ENCODE measurements around the gene SLC29A2. TPM values are rescaled to one million over a fixed set of nuclear protein-coding genes. Genes with fewer than 3 reads are reported as not detected.
A peak's percentile ranks its signal among the peaks of the same experiment; 100 is the strongest.

SLC29A2 gene
- total RNA-seq, 1 experiment from 2014 or later, result 25.5 TPM

DNA sequence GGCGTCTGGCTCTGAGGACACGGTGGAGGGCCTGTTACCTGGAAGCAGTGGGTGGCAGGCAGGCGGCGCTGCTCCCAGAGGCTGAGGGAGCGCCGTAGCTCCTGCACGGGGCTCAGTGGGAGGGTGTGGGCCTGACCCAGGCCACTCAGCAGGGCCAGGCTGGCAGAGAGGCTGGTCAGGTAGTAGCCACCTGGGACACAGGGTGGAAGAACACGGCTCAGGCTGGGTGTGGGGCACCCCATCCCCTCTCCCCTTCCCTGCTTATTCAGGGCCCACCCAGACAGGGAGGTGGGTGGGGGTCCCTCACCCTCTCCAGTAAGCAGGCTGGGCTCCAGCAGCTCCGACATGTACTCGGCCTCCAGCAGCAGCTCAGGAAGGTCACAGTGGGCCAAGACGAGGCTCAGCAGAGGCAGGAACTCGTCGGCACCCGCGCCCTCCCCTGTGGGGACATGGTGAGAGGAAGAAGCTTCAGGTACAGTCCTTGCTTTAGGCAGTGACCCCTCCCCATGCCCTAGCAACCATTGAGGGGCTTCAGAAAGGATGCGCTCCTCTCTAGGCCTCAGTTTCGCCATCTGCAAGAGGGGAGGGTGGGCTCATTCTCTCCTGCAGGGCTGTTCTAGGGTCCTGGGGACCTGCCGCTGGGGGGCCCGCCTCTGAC lies 38.2 kb downstream of the SLC29A2 start:
- no peak overlapping the region for H2AFZ ChIP-seq (ENCODE audit: low read length)
- H3F3A ChIP-seq (ENCODE audit: low read length, unreplicated experiment), result peaks cover 7% of the 10 kb centered on the region
- DNase-seq (no peak), ATAC-seq (no peak)
- peaks cover 35% of the 10 kb centered on the region for H3K4me1 ChIP-seq (ENCODE audit: insufficient read depth, low read length)
- no peaks in the 10 kb centered on the region for H4K20me1 ChIP-seq (ENCODE audit: low read length)
- no peaks in the 10 kb centered on the region for H3K9me3 ChIP-seq (ENCODE audit: low read length)
- no peak overlapping the region for H3K27ac ChIP-seq (ENCODE audit: low read length)
- no peak overlapping the region for H3K4me3 ChIP-seq (ENCODE audit: low read length)
- ChIA-PET CTCF (no interaction called here), POLR2A (ENCODE audit: unreplicated experiment) (no interaction called here)
- H3K9ac ChIP-seq (ENCODE audit: low read length), result no peak overlapping the region
- no TSS peak for BruUV-seq (replicated peaks)
- H3K79me2 ChIP-seq (ENCODE audit: low read length), result peaks cover 17% of the 10 kb centered on the region
- intact Hi-C loops (cut with micrococcal nuclease), result no loop called here
- no peaks in the 10 kb centered on the region for H3K9me2 ChIP-seq (replicated peaks; ENCODE audit: low read length)
- H3K36me3 ChIP-seq (ENCODE audit: low read depth, low read length), result peaks cover 18% of the 10 kb centered on the region; the same call in 1 of the 2 replicates
- H3K4me2 ChIP-seq (ENCODE audit: low read length), result no peak overlapping the region
- no peaks in the 10 kb centered on the region for H3K27me3 ChIP-seq (ENCODE audit: low read length)
- no peak for TF ChIP-seq EZH2 (IDR thresholded peaks at IDR 0.05; ENCODE audit: low read length, unreplicated experiment)
- TF ChIP-seq, protein P1, sequence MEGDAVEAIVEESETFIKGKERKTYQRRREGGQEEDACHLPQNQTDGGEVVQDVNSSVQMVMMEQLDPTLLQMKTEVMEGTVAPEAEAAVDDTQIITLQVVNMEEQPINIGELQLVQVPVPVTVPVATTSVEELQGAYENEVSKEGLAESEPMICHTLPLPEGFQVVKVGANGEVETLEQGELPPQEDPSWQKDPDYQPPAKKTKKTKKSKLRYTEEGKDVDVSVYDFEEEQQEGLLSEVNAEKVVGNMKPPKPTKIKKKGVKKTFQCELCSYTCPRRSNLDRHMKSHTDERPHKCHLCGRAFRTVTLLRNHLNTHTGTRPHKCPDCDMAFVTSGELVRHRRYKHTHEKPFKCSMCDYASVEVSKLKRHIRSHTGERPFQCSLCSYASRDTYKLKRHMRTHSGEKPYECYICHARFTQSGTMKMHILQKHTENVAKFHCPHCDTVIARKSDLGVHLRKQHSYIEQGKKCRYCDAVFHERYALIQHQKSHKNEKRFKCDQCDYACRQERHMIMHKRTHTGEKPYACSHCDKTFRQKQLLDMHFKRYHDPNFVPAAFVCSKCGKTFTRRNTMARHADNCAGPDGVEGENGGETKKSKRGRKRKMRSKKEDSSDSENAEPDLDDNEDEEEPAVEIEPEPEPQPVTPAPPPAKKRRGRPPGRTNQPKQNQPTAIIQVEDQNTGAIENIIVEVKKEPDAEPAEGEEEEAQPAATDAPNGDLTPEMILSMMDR (conservative IDR thresholded peaks at IDR 0.05; ENCODE audit: low read depth, low read length), result no peak
- TF ChIP-seq EZH2phosphoT487 (IDR thresholded peaks at IDR 0.05; ENCODE audit: borderline replicate concordance, low read length), result no peak

DNA sequence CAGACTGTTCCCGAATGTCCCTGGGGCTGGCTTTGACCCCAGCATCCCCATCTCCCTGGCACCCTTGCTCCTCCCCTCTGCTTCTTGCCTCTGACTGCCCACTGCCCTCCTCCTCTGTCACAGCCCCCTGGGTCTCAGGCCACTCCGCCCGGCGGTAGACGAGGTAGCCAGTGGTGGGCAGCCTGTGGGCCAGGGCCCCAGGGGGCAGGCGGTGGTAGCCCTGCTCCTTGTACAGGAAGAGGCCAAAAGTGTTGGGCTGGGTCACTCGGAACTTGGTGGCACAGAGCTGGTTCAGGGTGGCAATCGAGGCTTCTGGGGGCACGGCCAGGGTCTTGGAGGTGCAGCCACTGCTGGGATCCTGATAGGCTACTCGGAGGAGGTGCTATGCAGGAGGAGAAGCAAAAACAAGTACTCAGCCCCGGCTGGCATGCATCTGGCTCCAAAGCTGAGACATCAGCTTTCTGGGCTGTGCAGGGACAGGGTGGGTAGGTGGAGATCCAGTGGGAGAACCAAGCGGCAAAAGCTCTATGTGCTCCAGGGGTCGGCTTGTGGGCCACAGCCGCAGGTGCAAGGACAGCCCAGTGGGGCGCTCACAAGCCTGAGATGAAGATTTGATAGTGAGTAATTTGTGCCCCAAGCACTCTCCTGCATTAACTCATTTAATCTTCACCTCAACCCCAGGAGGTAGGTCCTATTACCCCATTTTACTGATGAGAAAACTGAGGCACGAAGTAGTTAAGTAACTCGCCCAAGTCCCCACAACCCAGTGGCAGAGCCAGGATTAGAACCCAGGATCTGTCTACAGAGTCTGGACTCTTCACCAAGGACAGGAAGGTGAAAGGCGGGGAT lies 39.0 kb downstream of the SLC29A2 start:
- DNase-seq (no peak), ATAC-seq (no peak)
- Histone ChIP-seq H2AFZ (ENCODE audit: low read length) (no peak overlapping the region), H4K20me1 (ENCODE audit: low read length) (no peaks in the 10 kb centered on the region), H3K27me3 (ENCODE audit: low read length) (no peaks in the 10 kb centered on the region), H3K9me2 (replicated peaks; ENCODE audit: low read length) (no peaks in the 10 kb centered on the region), H3K9ac (ENCODE audit: low read length) (no peak overlapping the region), H3K4me2 (ENCODE audit: low read length) (no peak overlapping the region), H3K79me2 (ENCODE audit: low read length) (peaks cover 17% of the 10 kb centered on the region), H3K4me3 (ENCODE audit: low read length) (no peak overlapping the region), H3K36me3 (ENCODE audit: low read depth, low read length) (peaks cover 18% of the 10 kb centered on the region; the same call in 1 of the 2 replicates), H3K9me3 (ENCODE audit: low read length) (no peaks in the 10 kb centered on the region), H3F3A (ENCODE audit: low read length, unreplicated experiment) (peaks cover 7% of the 10 kb centered on the region), H3K4me1 (ENCODE audit: insufficient read depth, low read length) (peaks cover 40% of the 10 kb centered on the region), H3K27ac (ENCODE audit: low read length) (no peak overlapping the region)
- intact Hi-C loops (cut with micrococcal nuclease), result no loop called here
- CTCF ChIA-PET, result interaction anchor here (0.5 kb wide), 1 partner anchor 20 kb away, joined by 3 read pairs; no protein-coding TSS in a partner anchor
- BruUV-seq (replicated peaks), result TSS peak; percentile 2
- POLR2A ChIA-PET (ENCODE audit: unreplicated experiment), result interaction anchor here (0.6 kb wide), 1 partner anchor 196 kb away, joined by 4 read pairs; no protein-coding TSS in a partner anchor
- TF ChIP-seq EZH2phosphoT487 (IDR thresholded peaks at IDR 0.05; ENCODE audit: borderline replicate concordance, low read length) (no peak), EZH2 (IDR thresholded peaks at IDR 0.05; ENCODE audit: low read length, unreplicated experiment) (no peak)
- TF ChIP-seq, protein P1 (conservative IDR thresholded peaks at IDR 0.05; ENCODE audit: low read depth, low read length), result no peak

Measured in PC-3 (cell line).